ENCODE results near the gene TCERG1L.

DNA sequence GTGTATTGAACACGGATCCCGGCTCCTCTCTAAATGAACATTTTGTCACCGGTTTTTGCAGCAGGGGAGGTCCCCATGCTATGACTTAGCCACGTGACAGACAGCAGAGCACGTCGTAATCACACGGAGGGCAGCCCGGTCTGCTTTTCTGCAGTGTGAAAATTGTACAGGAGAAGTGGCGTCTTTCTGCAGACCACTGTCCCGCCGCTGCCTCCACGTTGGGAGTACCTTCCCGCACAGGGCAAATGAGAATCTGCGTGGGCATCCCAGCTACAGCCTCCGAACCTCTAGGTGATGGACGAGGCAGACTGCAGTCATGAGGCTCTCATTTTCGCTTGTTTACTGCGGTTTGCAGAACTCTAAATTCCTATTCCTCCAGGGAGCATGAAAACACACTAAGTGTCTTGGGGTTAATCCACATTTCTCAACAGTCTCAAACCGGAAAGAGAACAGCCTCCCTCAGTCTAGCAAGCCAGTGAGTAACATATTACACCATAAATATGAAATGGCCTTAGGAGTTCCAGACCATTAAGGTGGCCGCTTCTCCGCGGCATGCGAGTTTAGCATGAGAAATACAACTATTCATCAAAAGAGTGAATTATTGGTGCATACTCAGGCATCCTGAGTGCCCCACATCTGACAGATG lies 89.8 kb downstream of the TCERG1L start:
- TF ChIP-seq, protein P1, sequence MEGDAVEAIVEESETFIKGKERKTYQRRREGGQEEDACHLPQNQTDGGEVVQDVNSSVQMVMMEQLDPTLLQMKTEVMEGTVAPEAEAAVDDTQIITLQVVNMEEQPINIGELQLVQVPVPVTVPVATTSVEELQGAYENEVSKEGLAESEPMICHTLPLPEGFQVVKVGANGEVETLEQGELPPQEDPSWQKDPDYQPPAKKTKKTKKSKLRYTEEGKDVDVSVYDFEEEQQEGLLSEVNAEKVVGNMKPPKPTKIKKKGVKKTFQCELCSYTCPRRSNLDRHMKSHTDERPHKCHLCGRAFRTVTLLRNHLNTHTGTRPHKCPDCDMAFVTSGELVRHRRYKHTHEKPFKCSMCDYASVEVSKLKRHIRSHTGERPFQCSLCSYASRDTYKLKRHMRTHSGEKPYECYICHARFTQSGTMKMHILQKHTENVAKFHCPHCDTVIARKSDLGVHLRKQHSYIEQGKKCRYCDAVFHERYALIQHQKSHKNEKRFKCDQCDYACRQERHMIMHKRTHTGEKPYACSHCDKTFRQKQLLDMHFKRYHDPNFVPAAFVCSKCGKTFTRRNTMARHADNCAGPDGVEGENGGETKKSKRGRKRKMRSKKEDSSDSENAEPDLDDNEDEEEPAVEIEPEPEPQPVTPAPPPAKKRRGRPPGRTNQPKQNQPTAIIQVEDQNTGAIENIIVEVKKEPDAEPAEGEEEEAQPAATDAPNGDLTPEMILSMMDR (IDR thresholded peaks at IDR 0.05) = no peak
- no peak for TF ChIP-seq POLR2AphosphoS5 (IDR thresholded peaks at IDR 0.05; ENCODE audit: insufficient read depth in 1 of 2, low read depth in 1 of 2)
